HepG2 (cell line): ENCODE measurements around the gene SDK1. TPM values are rescaled to one million over a fixed set of nuclear protein-coding genes. Genes with fewer than 3 reads are reported as not detected.

Experiments used
- ATAC-seq: fragments of 200-7000 bp; cut with Tn5 transposase; 3 replicates; pipeline ENCODE4 v1.9.1; 2020; ENCODE audit warnings: mild to moderate bottlenecking, moderate library complexity
- BruUV-seq: library from RNA; stranded (reverse); fragments of 400-500 nt; replicated peaks from 2 replicates; lab custom pipeline; 2021; lab: Mats Ljungman, UMichigan
- CTCF ChIA-PET: fragments of 300-600 bp; formaldehyde crosslinking; extraction: SDS; loops from one replicate; lab custom pipeline; 2021; ENCODE audit warnings: low total read pairs, inconsistent platforms, low intra/inter-chr PET ratio; lab: Yijun Ruan, JAX
- POLR2A ChIA-PET: fragments of 350-600 bp; sonication (Branson Sonifier 250); formaldehyde crosslinking; loops from one replicate; lab custom pipeline; 2020; ENCODE audit warnings: antibody characterized with exemption, inconsistent platforms; lab: Yijun Ruan, JAX
- DNase-seq: peaks from one replicate; pipeline ENCODE4 v3.0.0-alpha.2; 2015; ENCODE audit warnings: low spot score
- FAIRE-seq: peaks from 3 replicates; lab custom pipeline; 2011; peaks lifted over from hg19 to GRCh38; lab: Jason Lieb, UNC
- H2AFZ ChIP-seq: one replicate; pipeline ENCODE4 v1.6.1; 2011; ENCODE audit warnings: low read length, inconsistent platforms
- H3K27ac ChIP-seq: fragments of 300-600 bp; 3 replicates; pipeline ENCODE4 v1.8.0; 2011; ENCODE audit warnings: mixed run types, mild to moderate bottlenecking, mixed read lengths, low read length, inconsistent platforms; ENCODE audit not compliant: insufficient read depth; ENCODE audit errors: extremely low read length
- H3K27me3 ChIP-seq, 2 experiments: fragments of 200-600 bp in 1 of 2; 2 replicates in 1 of 2; 3 replicates in 1 of 2; pipeline versions ENCODE4 v1.6.0 to v1.8.0; 2011; ENCODE audit warnings: low read length in 2 of 2, mild to moderate bottlenecking in 2 of 2, moderate library complexity in 2 of 2, inconsistent platforms in 1 of 2; ENCODE audit not compliant: insufficient read depth in 2 of 2, control insufficient read depth in 1 of 2
- H3K36me3 ChIP-seq, 2 experiments: fragments of 200-600 bp in 1 of 2; replicated peaks in 1 of 2; 2 replicates in 1 of 2; 3 replicates in 1 of 2; pipeline versions ENCODE4 v1.5.1 to v1.8.0; 2011; ENCODE audit warnings: low read length in 2 of 2, inconsistent platforms in 1 of 2; ENCODE audit not compliant: insufficient read depth in 2 of 2, control insufficient read depth in 1 of 2
- H3K4me1 ChIP-seq: 2 replicates; pipeline ENCODE4 v1.5.1; 2012; ENCODE audit warnings: low read length, inconsistent platforms; ENCODE audit not compliant: insufficient read depth
- H3K4me2 ChIP-seq: 2 replicates; pipeline ENCODE4 v1.6.0; 2011; ENCODE audit warnings: low read depth, low read length, inconsistent platforms
- H3K4me3 ChIP-seq, 3 experiments: fragments of 200-600 bp in 1 of 3; sonication (generic), shearing (Covaris generic) in 1 of 3; replicated peaks in 1 of 3; 2 replicates each; pipeline ENCODE4 v1.5.1; 2011 to 2016; ENCODE audit warnings: low read length in 3 of 3, inconsistent platforms in 2 of 3, low read depth in 2 of 3, mild to moderate bottlenecking in 2 of 3, control low read depth in 1 of 3, mixed read lengths in 1 of 3; ENCODE audit not compliant: insufficient read depth in 1 of 3
- H3K79me2 ChIP-seq: one replicate; pipeline ENCODE4 v1.6.1; 2011; ENCODE audit warnings: low read length, inconsistent platforms; ENCODE audit not compliant: insufficient read depth
- H3K9ac ChIP-seq: 2 replicates; pipeline ENCODE4 v1.6.0; 2011; ENCODE audit warnings: mild to moderate bottlenecking, low read depth, low read length, inconsistent platforms; ENCODE audit not compliant: insufficient read depth
- H3K9me3 ChIP-seq: 2 replicates; pipeline ENCODE4 v1.5.1; 2012; ENCODE audit warnings: mild to moderate bottlenecking, low read length
- H4K20me1 ChIP-seq: 2 replicates; pipeline ENCODE4 v1.6.0; 2011; ENCODE audit warnings: inconsistent platforms, mild to moderate bottlenecking, low read length, moderate library complexity; ENCODE audit not compliant: insufficient read depth
- CHD4 ChIP-seq: fragments of 200-600 bp; sonication (generic); IDR thresholded peaks from 2 replicates; pipeline ENCODE4 v1.7.0; 2017; ENCODE audit warnings: mild to moderate bottlenecking, low read length, borderline replicate concordance
- HDAC6 ChIP-seq: fragments of 200-600 bp; sonication (generic); IDR thresholded peaks from 2 replicates; pipeline ENCODE4 v1.7.0; 2017; ENCODE audit warnings: mild to moderate bottlenecking, antibody characterized with exemption, low read length, low read depth
- KMT2B ChIP-seq: IDR thresholded peaks from 2 replicates; pipeline ENCODE4 v1.6.1; 2016; ENCODE audit warnings: missing genetic modification reagents, missing compliant biosample characterization
- MTF1 ChIP-seq: sonication (generic); formaldehyde crosslinking; IDR thresholded peaks from 2 replicates; pipeline ENCODE4 v1.5.0; 2020; ENCODE audit warnings: missing genetic modification reagents
- NFE2L1 ChIP-seq: sonication (generic); formaldehyde crosslinking; IDR thresholded peaks from 2 replicates; pipeline ENCODE4 v1.4.0; 2020; ENCODE audit warnings: missing genetic modification reagents, mild to moderate bottlenecking, borderline replicate concordance
- NR2C2 ChIP-seq: sonication (generic); formaldehyde crosslinking; IDR thresholded peaks from 2 replicates; pipeline ENCODE4 v1.4.0; 2020; ENCODE audit warnings: missing genetic modification reagents, mild to moderate bottlenecking, moderate library complexity, borderline replicate concordance
- NR3C1 ChIP-seq: sonication (generic); formaldehyde crosslinking; IDR thresholded peaks from 2 replicates; pipeline ENCODE4 v1.4.0; 2020; ENCODE audit warnings: missing genetic modification reagents
- PHF21A ChIP-seq: sonication (generic); formaldehyde crosslinking; IDR thresholded peaks from 2 replicates; pipeline ENCODE4 v1.5.0; 2020; ENCODE audit warnings: mild to moderate bottlenecking, missing genetic modification reagents
- PTBP1 ChIP-seq: fragments of 200-400 bp; formaldehyde crosslinking; IDR thresholded peaks from 2 replicates; pipeline ENCODE4 v1.6.1; 2018; ENCODE audit warnings: low read length, low read depth; ENCODE audit not compliant: poor library complexity, severe bottlenecking
- SMARCE1 ChIP-seq: fragments of 450-650 bp; IDR thresholded peaks from 2 replicates; pipeline ENCODE4 v1.6.1; 2017; ENCODE audit warnings: borderline replicate concordance
- TEF ChIP-seq: sonication (generic); formaldehyde crosslinking; IDR thresholded peaks from 2 replicates; pipeline ENCODE4 v1.5.0; 2020; ENCODE audit warnings: missing genetic modification reagents
- ZBTB21 ChIP-seq: sonication (generic); formaldehyde crosslinking; IDR thresholded peaks from 2 replicates; pipeline ENCODE4 v1.4.0; 2020; ENCODE audit warnings: missing genetic modification reagents
- ZBTB7B ChIP-seq: sonication (generic); formaldehyde crosslinking; IDR thresholded peaks from 2 replicates; pipeline ENCODE4 v1.4.0; 2020; ENCODE audit warnings: missing genetic modification reagents
- ZNF3 ChIP-seq: IDR thresholded peaks from 2 replicates; pipeline ENCODE4 v1.7.0; 2017; ENCODE audit warnings: inconsistent platforms
- ZNF772 ChIP-seq: sonication (generic); formaldehyde crosslinking; IDR thresholded peaks from 2 replicates; pipeline ENCODE4 v1.5.0; 2020; ENCODE audit warnings: mild to moderate bottlenecking, missing genetic modification reagents
- ZNF841 ChIP-seq: sonication (generic); formaldehyde crosslinking; IDR thresholded peaks from 2 replicates; pipeline ENCODE4 v1.8.1; 2023; ENCODE audit warnings: missing genetic modification reagents, borderline replicate concordance
- ZSCAN31 ChIP-seq: sonication (generic); formaldehyde crosslinking; IDR thresholded peaks from 2 replicates; pipeline ENCODE4 v1.5.0; 2020; ENCODE audit warnings: low read depth, mild to moderate bottlenecking, missing genetic modification reagents
- WGBS: methylation state at CpG from one replicate; pipeline ENCODE4 v1.1.6; 2017; ENCODE audit warnings: low lambda C conversion rate; 5-methylcytosine and 5-hydroxymethylcytosine counted together
- in situ Hi-C: cut with HindIII; loops from 2 replicates; pipeline ENCODE4 v1.10.0; 2017; ENCODE audit warnings: low pct_unique_long_range_greater_than_20kb; ENCODE audit not compliant: extremely low pct_ligation_motif_present
- intact Hi-C: fragments of 100-400 bp; cut with micrococcal nuclease; formaldehyde crosslinking; loops from one replicate; pipeline ENCODE4 v1.10.0; 2022; ENCODE audit not compliant: unreplicated experiment
- polyA plus RNA-seq, 8 experiments: library from polyadenylated mRNA; depleted of rRNA in 3 of 8; stranded (reverse) in 7 of 8; unstranded in 1 of 8; fragments of >200 nt; fragmentation: Illumina TruSeq in 4 of 8; extraction: Trizol in 4 of 8; gene quantifications; 2 replicates each; pipeline versions ENCODE4 v1.2.1 to v1.2.3, GENCODE V29; 2011 to 2016; ENCODE audit warnings: low read depth in 4 of 8, missing spikeins in 1 of 8, mixed read lengths in 1 of 8; ENCODE audit not compliant: insufficient read depth in 1 of 8
- total RNA-seq, 5 experiments: library from RNA; depleted of rRNA; stranded (reverse); fragments of >200 nt; fragmentation: Illumina TruSeq; extraction: Trizol; gene quantifications; 2 replicates each; pipeline ENCODE4 v1.2.3, GENCODE V29; 2016; ENCODE audit warnings: low read depth in 1 of 5

Gene SDK1
- total and polyA plus RNA-seq, 2 of the 13 experiments (the other 11 are each of a cell fraction or from before 2014, with no cell fraction given) = 0.35 to 2.4 TPM

- TF ChIP-seq ZNF3 (CRISPR knock-in tag) (no peak), NR3C1 (no peak), MTF1 (CRISPR knock-in tag) (no peak), HDAC6 (no peak), NFE2L1 (CRISPR knock-in tag) (no peak), ZNF841 (CRISPR knock-in tag) (no peak), PHF21A (CRISPR knock-in tag) (no peak), KMT2B (no peak), TEF (CRISPR knock-in tag) (no peak), ZNF772 (no peak), NR2C2 (no peak), ZSCAN31 (CRISPR knock-in tag) (no peak), ZBTB7B (no peak), PTBP1 (no peak), SMARCE1 (no peak), CHD4 (no peak), ZBTB21 (CRISPR knock-in tag) (no peak)
- 89% methylated on average over 6 of the region's 13 CpGs for WGBS
Measured at GRCh38 chr7:4080954-4081353, 779.9 kb downstream of the SDK1 start.

More at GRCh38 chr7:4080954-4081353, 779.9 kb downstream of the SDK1 start:
- no peaks in the 10 kb centered on the region for H3K27me3 ChIP-seq
- H3K36me3 ChIP-seq = no peaks in the 10 kb centered on the region
- ChIA-PET POLR2A (no interaction called here), CTCF (no interaction called here)
- no peaks in the 10 kb centered on the region for H3K4me1 ChIP-seq
- DNase-seq (no peak), FAIRE-seq (no peak), ATAC-seq (no peak)
- H3K9ac ChIP-seq = no peak overlapping the region
- no TSS peak for BruUV-seq
- H3K79me2 ChIP-seq = no peaks in the 10 kb centered on the region
- H4K20me1 ChIP-seq = no peaks in the 10 kb centered on the region
- no peak overlapping the region for H2AFZ ChIP-seq
- no peak overlapping the region for H3K4me3 ChIP-seq
- H3K27ac ChIP-seq = no peak overlapping the region
- intact Hi-C loops (no loop called here), in situ Hi-C loops (no loop called here)
- no peaks in the 10 kb centered on the region for H3K9me3 ChIP-seq
- no peak overlapping the region for H3K4me2 ChIP-seq
